HS-27A (cell line): ENCODE data around the gene GHRL.

Experiments
- DNase-seq: peaks from one replicate; pipeline ENCODE4 v3.0.0-alpha.2; 2012; ENCODE audit warnings: low read depth, missing footprints

Gene GHRL

DNA sequence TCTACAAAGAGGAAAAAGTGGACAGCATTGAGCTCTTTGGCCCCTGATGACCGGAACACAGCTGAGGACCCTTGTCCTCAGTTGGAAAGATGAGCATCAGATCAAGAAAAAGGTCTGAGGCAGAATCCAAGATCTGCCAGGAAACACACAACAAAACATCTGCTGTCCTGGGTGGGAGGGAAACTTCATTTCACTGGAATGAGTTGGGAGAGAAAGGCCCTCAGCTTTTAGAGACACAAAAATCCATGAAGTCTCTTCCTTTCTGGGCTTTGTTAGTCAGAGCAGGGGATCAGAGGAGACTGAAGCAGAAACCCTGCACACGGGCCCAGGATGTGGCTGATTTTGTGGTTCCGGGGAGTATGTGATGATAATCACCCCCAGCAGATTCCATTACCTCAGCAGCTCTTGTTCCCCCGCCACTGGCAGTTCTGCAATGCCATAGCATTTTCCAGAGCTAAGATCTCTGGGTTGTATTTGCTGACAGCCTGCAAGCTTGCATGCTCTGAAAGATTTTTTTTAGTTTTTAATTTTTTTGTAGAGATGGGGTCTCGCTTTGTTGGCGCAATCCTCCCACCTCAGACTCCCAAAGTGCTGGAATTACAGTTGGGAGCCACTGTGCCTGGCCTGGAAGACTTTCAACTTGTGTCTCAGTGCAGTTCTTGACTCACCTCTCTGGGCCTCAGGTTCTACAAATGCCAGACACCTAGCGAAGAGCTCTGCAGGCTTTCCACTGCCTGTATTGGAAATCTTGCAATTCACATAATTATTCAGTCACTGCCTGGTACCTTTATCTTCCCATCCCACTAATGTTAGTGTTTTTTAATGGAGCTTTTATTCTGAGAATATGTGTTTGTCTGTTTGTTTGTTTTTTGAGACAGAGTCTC lies 50.3 kb downstream of the GHRL start:
- no peak for DNase-seq

DNA sequence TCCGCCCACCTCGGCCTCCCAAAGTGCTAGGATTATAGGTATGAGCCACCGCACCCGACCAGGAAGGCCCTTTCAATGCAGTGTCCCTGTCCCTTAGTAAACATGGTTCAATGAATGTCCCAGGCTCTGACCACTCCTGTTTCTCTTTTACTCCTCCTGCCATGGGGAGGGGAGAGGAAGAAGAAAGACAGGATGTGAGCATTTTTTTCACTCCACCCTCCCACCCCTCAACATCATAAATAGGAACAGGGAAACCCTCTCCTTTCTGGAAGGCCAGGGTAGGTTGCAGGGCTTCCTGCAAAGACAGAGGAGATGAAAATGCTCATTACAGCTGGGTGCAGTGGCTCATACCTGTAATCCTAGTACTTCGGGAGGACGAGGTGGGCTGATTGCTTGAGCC lies 51.9 kb downstream of the GHRL start:
- no peak for DNase-seq

GRCh38 chr3:10238345-10239183 lies 54.2 kb downstream of the GHRL start:
- DNase-seq, result no peak
